PC-3 (cell line): ENCODE data around the gene ATF6. TPM values are rescaled to one million over a fixed set of nuclear protein-coding genes. Genes with fewer than 3 reads are reported as not detected.

Experiments
- ATAC-seq: fragments of 200-7000 bp; cut with Tn5 transposase; 2 replicates; pipeline ENCODE4 v1.9.1; 2020; ENCODE audit warnings: mild to moderate bottlenecking, moderate library complexity
- BruUV-seq: library from RNA; stranded (reverse); fragments of 400-500 nt; replicated peaks from 2 replicates; lab custom pipeline; 2021; lab: Mats Ljungman, UMichigan
- CTCF ChIA-PET: fragments of 300-600 bp; sonication (Branson Sonifier 250); formaldehyde crosslinking; loops from one replicate; lab custom pipeline; 2022; ENCODE audit warnings: antibody characterized with exemption; lab: Charles Lee
- POLR2A ChIA-PET: fragments of 300-600 bp; sonication (Branson Sonifier 250); formaldehyde crosslinking; loops from one replicate; lab custom pipeline; 2022; ENCODE audit warnings: antibody characterized with exemption; ENCODE audit not compliant: unreplicated experiment; lab: Charles Lee
- DNase-seq: peaks from one replicate; pipeline ENCODE4 v3.0.0-alpha.2; 2015
- H2AFZ ChIP-seq: fragments of 300-600 bp; sonication (generic); 2 replicates; pipeline ENCODE4 v1.6.0; 2016; ENCODE audit warnings: antibody characterized with exemption, low read length
- H3F3A ChIP-seq: fragments of 300-600 bp; sonication (generic); one replicate; pipeline ENCODE4 v1.6.0; 2017; ENCODE audit warnings: antibody characterized with exemption, low read length, control low read depth, mild to moderate bottlenecking; ENCODE audit not compliant: unreplicated experiment
- H3K27ac ChIP-seq: fragments of 300-600 bp; sonication (generic); 2 replicates; pipeline ENCODE4 v1.5.1; 2016; ENCODE audit warnings: mild to moderate bottlenecking, low read length
- H3K27me3 ChIP-seq: fragments of 300-600 bp; sonication (generic); 2 replicates; pipeline ENCODE4 v1.6.1; 2016; ENCODE audit warnings: low read length, mixed read lengths
- H3K36me3 ChIP-seq: fragments of 300-600 bp; sonication (generic); 2 replicates; pipeline ENCODE4 v1.6.1; 2016; ENCODE audit warnings: low read depth, mixed run types, low read length, mixed read lengths
- H3K4me1 ChIP-seq: fragments of 300-600 bp; sonication (generic); 2 replicates; pipeline ENCODE4 v1.5.1; 2016; ENCODE audit warnings: low read length; ENCODE audit not compliant: insufficient read depth
- H3K4me2 ChIP-seq: fragments of 300-600 bp; sonication (generic); 2 replicates; pipeline ENCODE4 v1.6.0; 2016; ENCODE audit warnings: low read length
- H3K4me3 ChIP-seq: fragments of 300-600 bp; sonication (generic); 2 replicates; pipeline ENCODE4 v1.5.1; 2016; ENCODE audit warnings: mild to moderate bottlenecking, low read length, mixed read lengths
- H3K79me2 ChIP-seq: fragments of 300-600 bp; sonication (generic); 2 replicates; pipeline ENCODE4 v1.6.1; 2017; ENCODE audit warnings: low read length, mixed read lengths
- H3K9ac ChIP-seq: fragments of 300-600 bp; sonication (generic); 2 replicates; pipeline ENCODE4 v1.6.0; 2016; ENCODE audit warnings: mild to moderate bottlenecking, low read length
- H3K9me2 ChIP-seq: fragments of 300-600 bp; sonication (generic); replicated peaks from 2 replicates; pipeline ENCODE4 v1.6.1; 2016; ENCODE audit warnings: mixed run types, low read length, mixed read lengths
- H3K9me3 ChIP-seq: fragments of 300-600 bp; sonication (generic); 2 replicates; pipeline ENCODE4 v1.6.1; 2016; ENCODE audit warnings: low read length, mixed read lengths
- H4K20me1 ChIP-seq: fragments of 300-600 bp; sonication (generic); 2 replicates; pipeline ENCODE4 v1.6.1; 2016; ENCODE audit warnings: low read length, mixed read lengths
- CTCF ChIP-seq: fragments of 300-600 bp; sonication (generic); conservative IDR thresholded peaks from 2 replicates; pipeline ENCODE4 v1.5.1; 2017; ENCODE audit warnings: antibody characterized with exemption, low read depth, mild to moderate bottlenecking, low read length
- EZH2 ChIP-seq: fragments of 300-600 bp; sonication (generic); IDR thresholded peaks from one replicate; pipeline ENCODE4 v1.6.1; 2017; ENCODE audit warnings: antibody characterized with exemption, mild to moderate bottlenecking, low read length; ENCODE audit not compliant: unreplicated experiment
- EZH2phosphoT487 ChIP-seq: fragments of 300-600 bp; sonication (generic); IDR thresholded peaks from 2 replicates; pipeline ENCODE4 v1.6.1; 2018; ENCODE audit warnings: mild to moderate bottlenecking, antibody characterized with exemption, low read length, borderline replicate concordance
- intact Hi-C: fragments of 100-400 bp; cut with micrococcal nuclease; formaldehyde crosslinking; loops from 2 replicates; pipeline ENCODE4 v1.9.0; 2023
- total RNA-seq: library from RNA; depleted of rRNA; stranded (reverse); fragments of >200 nt; gene quantifications from 2 replicates; pipeline ENCODE4 v1.2.3, GENCODE V29; 2014

Gene ATF6
- total RNA-seq, 1 experiment from 2014 or later = 19.7 TPM

- H2AFZ ChIP-seq = no peak overlapping the region
- H3K27me3 ChIP-seq = no peaks in the 10 kb centered on the region
- DNase-seq = no peak
- no peaks in the 10 kb centered on the region for H3K36me3 ChIP-seq
- intact Hi-C loops = no loop called here
- H3K4me3 ChIP-seq = no peak overlapping the region
- ChIA-PET CTCF (no interaction called here), POLR2A (interaction anchor here (0.6 kb wide), 1 partner anchor 23 kb away, joined by 12 read pairs; the partner anchor contains the start of gene DUSP12)
- BruUV-seq = no TSS peak
- no peak overlapping the region for H3K4me2 ChIP-seq
- no peaks in the 10 kb centered on the region for H3F3A ChIP-seq
- no peaks in the 10 kb centered on the region for H3K9me3 ChIP-seq
- no peak overlapping the region for H3K27ac ChIP-seq
- H3K9ac ChIP-seq = no peak overlapping the region
- H4K20me1 ChIP-seq = 0 out of 2 replicates have a peak, but pooled peaks cover 14% of the 10 kb centered on the region
- no peak for TF ChIP-seq EZH2
- no peak for TF ChIP-seq EZH2phosphoT487
- no peak for TF ChIP-seq CTCF
- peaks cover 95% of the 10 kb centered on the region for H3K79me2 ChIP-seq
- H3K4me1 ChIP-seq = peaks cover 17% of the 10 kb centered on the region
- H3K9me2 ChIP-seq = no peaks in the 10 kb centered on the region
- ATAC-seq = no peak
Observed at GRCh38 chr1:161772397-161772796, 6.3 kb downstream of the ATF6 start.

- no peak overlapping the region for H2AFZ ChIP-seq
- no peaks in the 10 kb centered on the region for H3K9me3 ChIP-seq
- no peak overlapping the region for H3K4me2 ChIP-seq
- TF ChIP-seq EZH2phosphoT487 = no peak
- TF ChIP-seq CTCF = no peak
- TF ChIP-seq EZH2 = no peak
- ChIA-PET POLR2A (no interaction called here), CTCF (no interaction called here)
- no peak overlapping the region for H3K9ac ChIP-seq
- DNase-seq = no peak
- intact Hi-C loops = no loop called here
- H3K79me2 ChIP-seq = peaks cover 90% of the 10 kb centered on the region
- no peak overlapping the region for H3K27ac ChIP-seq
- no peaks in the 10 kb centered on the region for H3K36me3 ChIP-seq
- ATAC-seq = no peak
- no peaks in the 10 kb centered on the region for H3K27me3 ChIP-seq
- no peak overlapping the region for H3K4me3 ChIP-seq
- BruUV-seq = no TSS peak
- H4K20me1 ChIP-seq = 0 out of 2 replicates have a peak, but pooled peaks cover 14% of the 10 kb centered on the region
- no peaks in the 10 kb centered on the region for H3K9me2 ChIP-seq
- H3K4me1 ChIP-seq = peaks cover 7% of the 10 kb centered on the region; the same call in 1 of the 2 replicates
- no peaks in the 10 kb centered on the region for H3F3A ChIP-seq
Observed at GRCh38 chr1:161773791-161774190, 7.7 kb downstream of the ATF6 start.

GRCh38 chr1:161777261-161777660, 11.1 kb downstream of the ATF6 start:
- ATAC-seq = no peak
- BruUV-seq = no TSS peak
- H3K36me3 ChIP-seq = peaks cover 4% of the 10 kb centered on the region
- POLR2A ChIA-PET = no interaction called here
- no peaks in the 10 kb centered on the region for H3K9me3 ChIP-seq
- H3K4me1 ChIP-seq = 0 out of 2 replicates have a peak, but pooled peaks cover 6% of the 10 kb centered on the region
- intact Hi-C loops = no loop called here
- no peak for DNase-seq
- no peak overlapping the region for H3K9ac ChIP-seq
- 0 out of 2 replicates have a peak, but pooled peaks cover 14% of the 10 kb centered on the region for H4K20me1 ChIP-seq
- H3K27ac ChIP-seq = no peak overlapping the region
- H3K4me2 ChIP-seq = no peak overlapping the region
- no peak overlapping the region for H2AFZ ChIP-seq
- CTCF ChIA-PET = no interaction called here
- H3K4me3 ChIP-seq = no peak overlapping the region
- TF ChIP-seq CTCF (no peak), EZH2phosphoT487 (no peak), EZH2 (no peak)
- no peaks in the 10 kb centered on the region for H3K9me2 ChIP-seq
- H3K79me2 ChIP-seq = peaks cover 60% of the 10 kb centered on the region
- H3K27me3 ChIP-seq = no peaks in the 10 kb centered on the region
- no peaks in the 10 kb centered on the region for H3F3A ChIP-seq
